SIG-M5 treated with dmso at 0.1 percent for 504 hours (cell line): Measurements from ENCODE around the gene CCDC69.
"Not testable (repeated sequence)": the region's sequence is repeated elsewhere in the genome, so short reads cannot be mapped to it uniquely, and the experiment has no call there.

Experiments
- DNase-seq: peaks from one replicate; lab custom pipeline; 2025; ENCODE audit not compliant: unreplicated experiment; lab: John Stamatoyannopoulos, UW

CCDC69 gene

GRCh38 chr5:151248651-151249050 lies 24.8 kb upstream of the CCDC69 start:
- no peak for DNase-seq

GRCh38 chr5:151245680-151246219 lies 21.9 kb upstream of the CCDC69 start:
- DNase-seq: no peak

GRCh38 chr5:151244206-151244605 lies 20.3 kb upstream of the CCDC69 start:
- no peak for DNase-seq

GRCh38 chr5:151243564-151243963 lies 19.7 kb upstream of the CCDC69 start:
- no peak for DNase-seq

GRCh38 chr5:151243127-151243526 lies 19.2 kb upstream of the CCDC69 start:
- DNase-seq: no peak

- peak; percentile 30 for DNase-seq
Measured at GRCh38 chr5:151240924-151241635, 17.2 kb upstream of the CCDC69 start.

GRCh38 chr5:151240268-151240835 lies 16.5 kb upstream of the CCDC69 start:
- not testable (repeated sequence) for DNase-seq

- peak; percentile 58 for DNase-seq
Measured at GRCh38 chr5:151239237-151239861, 15.5 kb upstream of the CCDC69 start.

GRCh38 chr5:151238303-151238741 lies 14.4 kb upstream of the CCDC69 start:
- DNase-seq: no peak

- no peak for DNase-seq
Measured at GRCh38 chr5:151237685-151238084, 13.8 kb upstream of the CCDC69 start.

GRCh38 chr5:151236888-151237287 lies 13.0 kb upstream of the CCDC69 start:
- no peak for DNase-seq

- DNase-seq: not testable (repeated sequence)
Measured at GRCh38 chr5:151235239-151235571, 11.3 kb upstream of the CCDC69 start.

- DNase-seq: peak; percentile 31
Measured at GRCh38 chr5:151234476-151235238, 10.8 kb upstream of the CCDC69 start.

- DNase-seq: no peak
Measured at GRCh38 chr5:151233616-151234085, 9.8 kb upstream of the CCDC69 start.

- DNase-seq: no peak
Measured at GRCh38 chr5:151231359-151231758, 7.5 kb upstream of the CCDC69 start.

GRCh38 chr5:151230048-151230680 lies 6.3 kb upstream of the CCDC69 start:
- DNase-seq: no peak

- DNase-seq: no peak
Measured at GRCh38 chr5:151228986-151229385, 5.1 kb upstream of the CCDC69 start.

GRCh38 chr5:151227918-151228447 lies 4.1 kb upstream of the CCDC69 start:
- DNase-seq: no peak

GRCh38 chr5:151225475-151225874 lies 1.6 kb upstream of the CCDC69 start:
- no peak for DNase-seq

GRCh38 chr5:151225071-151225470 lies 1.2 kb upstream of the CCDC69 start:
- DNase-seq: no peak

- DNase-seq: peak; percentile 17
Measured at GRCh38 chr5:151224372-151224771, 480 bp upstream of the CCDC69 start.
